Nephron progenitor cell (in vitro differentiated cells): ENCODE data around the gene GPHN.

Experiments
- DNase-seq: peaks from one replicate; pipeline ENCODE4 v3.0.0; 2021
- H3K27ac Mint-ChIP-seq: 2 replicates; pipeline ENCODE4 v1.8.0; 2021; ENCODE audit warnings: mild to moderate bottlenecking, moderate library complexity, mixed read lengths
- H3K27me3 Mint-ChIP-seq: 2 replicates; pipeline ENCODE4 v1.8.0; 2021; ENCODE audit warnings: mild to moderate bottlenecking, low read depth, mixed read lengths; ENCODE audit not compliant: poor library complexity
- H3K36me3 Mint-ChIP-seq: 2 replicates; pipeline ENCODE4 v1.8.0; 2021; ENCODE audit warnings: low read depth, mixed read lengths
- H3K4me1 Mint-ChIP-seq: 2 replicates; pipeline ENCODE4 v1.8.0; 2021; ENCODE audit warnings: mixed read lengths
- H3K4me3 Mint-ChIP-seq: 2 replicates; pipeline ENCODE4 v1.8.0; 2021; ENCODE audit warnings: mild to moderate bottlenecking, moderate library complexity, mixed read lengths
- H3K9me3 Mint-ChIP-seq: 2 replicates; pipeline ENCODE4 v1.8.0; 2021; ENCODE audit warnings: mild to moderate bottlenecking, moderate library complexity, mixed read lengths
- TF ChIP-seq, protein P1 (sequence below): fragments of 200-600 bp; sonication (generic); IDR thresholded peaks from 2 replicates; pipeline ENCODE4 v1.5.0; 2021; ENCODE audit warnings: antibody characterized with exemption

GPHN gene

DNA sequence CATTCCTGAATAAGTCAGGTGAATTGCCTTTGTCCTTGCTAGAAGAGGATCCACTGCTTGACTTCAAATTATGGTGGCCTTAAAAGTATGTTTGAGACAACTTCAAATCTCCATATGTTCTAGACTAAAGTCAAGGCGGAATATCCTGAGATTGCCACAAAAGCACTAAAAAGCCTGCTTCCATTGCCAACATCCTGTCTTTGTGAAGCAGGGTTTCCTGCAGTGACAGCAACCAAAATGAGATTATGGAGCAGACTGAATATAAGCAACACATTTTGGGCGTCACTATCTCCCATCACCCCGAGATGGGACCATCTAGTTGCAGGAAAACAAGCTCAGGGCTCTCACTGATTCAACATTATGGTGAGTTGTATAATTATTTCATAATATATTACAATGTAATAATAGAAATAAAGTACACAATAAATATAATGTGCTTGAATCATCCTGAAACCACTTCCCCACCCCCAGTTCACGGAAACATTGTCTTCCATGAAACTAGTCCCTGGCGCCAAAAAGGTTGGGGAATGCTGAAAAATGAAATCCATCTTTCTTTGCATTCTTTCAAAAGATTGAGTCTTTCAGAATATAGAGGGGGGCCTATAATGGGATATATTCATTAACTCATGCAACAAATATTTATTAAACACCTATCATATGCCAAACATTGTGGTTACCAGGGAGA, 143.7 kb downstream of the GPHN start:
- Mint-ChIP-seq H3K27me3 (no peaks in the 10 kb centered on the region), H3K27ac (no peak overlapping the region), H3K4me3 (no peak overlapping the region), H3K36me3 (peaks cover 13% of the 10 kb centered on the region), H3K9me3 (peaks cover 22% of the 10 kb centered on the region), H3K4me1 (no peaks in the 10 kb centered on the region)
- no peak for DNase-seq
- TF ChIP-seq, protein P1, sequence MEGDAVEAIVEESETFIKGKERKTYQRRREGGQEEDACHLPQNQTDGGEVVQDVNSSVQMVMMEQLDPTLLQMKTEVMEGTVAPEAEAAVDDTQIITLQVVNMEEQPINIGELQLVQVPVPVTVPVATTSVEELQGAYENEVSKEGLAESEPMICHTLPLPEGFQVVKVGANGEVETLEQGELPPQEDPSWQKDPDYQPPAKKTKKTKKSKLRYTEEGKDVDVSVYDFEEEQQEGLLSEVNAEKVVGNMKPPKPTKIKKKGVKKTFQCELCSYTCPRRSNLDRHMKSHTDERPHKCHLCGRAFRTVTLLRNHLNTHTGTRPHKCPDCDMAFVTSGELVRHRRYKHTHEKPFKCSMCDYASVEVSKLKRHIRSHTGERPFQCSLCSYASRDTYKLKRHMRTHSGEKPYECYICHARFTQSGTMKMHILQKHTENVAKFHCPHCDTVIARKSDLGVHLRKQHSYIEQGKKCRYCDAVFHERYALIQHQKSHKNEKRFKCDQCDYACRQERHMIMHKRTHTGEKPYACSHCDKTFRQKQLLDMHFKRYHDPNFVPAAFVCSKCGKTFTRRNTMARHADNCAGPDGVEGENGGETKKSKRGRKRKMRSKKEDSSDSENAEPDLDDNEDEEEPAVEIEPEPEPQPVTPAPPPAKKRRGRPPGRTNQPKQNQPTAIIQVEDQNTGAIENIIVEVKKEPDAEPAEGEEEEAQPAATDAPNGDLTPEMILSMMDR: no peak

DNA sequence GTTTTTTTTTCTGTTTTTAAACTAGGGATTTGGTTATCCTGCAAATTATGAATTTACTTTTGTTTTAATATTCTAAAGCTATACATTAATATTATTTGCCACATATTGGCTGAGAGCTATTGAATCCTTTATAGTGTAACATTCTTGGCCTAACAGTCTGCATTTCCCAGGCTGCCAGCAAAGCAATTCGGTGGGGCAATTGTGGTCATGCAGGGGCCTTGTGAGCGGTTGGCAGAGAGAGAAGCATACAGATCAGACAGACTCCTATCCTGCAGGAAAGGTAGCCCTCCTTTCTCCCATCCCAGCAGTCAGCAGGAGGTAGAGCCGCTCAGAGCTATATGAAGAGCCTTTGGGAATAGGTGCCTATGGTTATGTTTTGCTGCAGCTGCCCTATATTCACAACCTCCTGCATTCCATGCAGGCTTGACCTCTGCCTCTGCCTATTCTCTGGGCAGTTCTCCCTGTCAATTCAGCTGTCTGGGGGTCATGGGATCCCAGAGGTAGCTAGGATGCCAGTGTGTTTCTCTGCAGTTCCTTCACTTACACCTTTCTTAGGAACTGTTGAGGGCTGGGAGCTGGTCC, 144.7 kb downstream of the GPHN start:
- Mint-ChIP-seq H3K9me3 (peaks cover 30% of the 10 kb centered on the region), H3K4me3 (no peak overlapping the region)
- peak; percentile 5 for DNase-seq

DNA sequence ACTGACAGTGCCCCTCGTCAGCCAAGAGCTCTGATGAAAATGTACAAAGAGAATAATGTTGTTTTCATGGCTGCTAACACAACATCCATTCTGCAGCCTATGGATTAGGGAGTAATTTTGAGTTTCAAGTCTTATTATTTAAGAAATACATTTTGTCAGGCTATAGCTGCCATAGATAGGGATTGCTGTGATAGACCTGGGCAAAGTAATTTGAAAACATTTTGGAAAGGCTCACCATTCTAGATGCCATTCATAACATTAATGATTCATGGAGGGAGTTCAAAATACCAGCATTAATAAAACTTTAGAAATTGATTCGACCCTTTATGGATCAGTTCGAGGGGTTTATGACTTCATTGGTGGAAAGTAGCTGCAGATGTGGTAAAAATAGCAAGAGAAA, 149.8 kb downstream of the GPHN start:
- Mint-ChIP-seq H3K27ac (no peak overlapping the region), H3K4me1 (no peaks in the 10 kb centered on the region), H3K4me3 (no peak overlapping the region), H3K36me3 (peaks cover 49% of the 10 kb centered on the region), H3K9me3 (peaks cover 75% of the 10 kb centered on the region), H3K27me3 (peaks cover 3% of the 10 kb centered on the region)
- DNase-seq: no peak
- TF ChIP-seq, protein P1: no peak

More for the DNA sequence above, 144.7 kb downstream of the GPHN start:
- H3K4me1 Mint-ChIP-seq: no peaks in the 10 kb centered on the region
- H3K36me3 Mint-ChIP-seq: peaks cover 17% of the 10 kb centered on the region
- TF ChIP-seq, protein P1: no peak
- H3K27me3 Mint-ChIP-seq: no peaks in the 10 kb centered on the region
- H3K27ac Mint-ChIP-seq: peak overlapping the region; percentile 95

DNA sequence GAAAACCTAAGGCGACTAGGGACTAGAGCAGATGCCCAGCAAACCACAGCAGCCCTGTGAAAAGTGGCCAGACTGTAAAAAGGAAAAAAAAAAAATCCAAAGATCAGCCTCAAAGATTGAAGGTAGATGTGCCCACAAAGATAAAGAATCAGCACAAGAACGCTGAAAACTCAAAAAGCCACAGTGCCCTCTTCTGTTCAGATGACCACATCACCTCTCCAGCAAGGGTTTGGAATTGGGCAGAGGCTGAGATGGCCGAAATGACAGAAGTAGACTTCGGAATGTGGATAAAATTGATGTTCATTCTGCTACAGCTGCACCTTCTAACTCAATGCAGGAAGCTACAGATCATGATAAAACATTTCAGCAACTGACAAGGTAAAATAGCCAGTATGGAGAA, 154.4 kb downstream of the GPHN start:
- no peak for DNase-seq
- no peak overlapping the region for H3K4me3 Mint-ChIP-seq
- TF ChIP-seq, protein P1: peak; percentile 26
- no peak overlapping the region for H3K27ac Mint-ChIP-seq
- no peaks in the 10 kb centered on the region for H3K4me1 Mint-ChIP-seq
- H3K36me3 Mint-ChIP-seq: peaks cover 49% of the 10 kb centered on the region
- peaks cover 7% of the 10 kb centered on the region for H3K27me3 Mint-ChIP-seq
- H3K9me3 Mint-ChIP-seq: peaks cover 85% of the 10 kb centered on the region

DNA sequence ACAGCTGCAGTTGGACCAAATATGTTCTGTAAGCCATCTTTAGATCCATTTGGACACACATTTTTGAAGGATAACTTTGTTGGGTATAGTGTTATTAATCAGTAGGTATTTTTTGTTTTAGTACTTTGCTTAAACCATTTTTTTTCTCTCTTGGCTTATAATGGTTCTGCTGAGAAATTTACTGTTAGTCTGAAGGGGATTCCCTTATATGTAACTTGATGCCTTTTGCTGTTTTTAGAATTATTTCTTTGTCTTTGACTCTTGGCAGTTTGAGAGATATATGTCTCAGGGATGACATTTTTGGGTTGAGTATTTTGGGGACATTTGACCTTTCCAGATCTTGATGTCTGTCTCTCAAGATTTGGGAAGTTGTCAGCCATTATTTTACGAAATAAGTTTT, 169.8 kb downstream of the GPHN start:
- H3K27ac Mint-ChIP-seq: no peak overlapping the region
- peaks cover 69% of the 10 kb centered on the region for H3K36me3 Mint-ChIP-seq
- peaks cover 74% of the 10 kb centered on the region for H3K9me3 Mint-ChIP-seq
- H3K4me3 Mint-ChIP-seq: no peak overlapping the region
- DNase-seq: no peak
- H3K4me1 Mint-ChIP-seq: no peaks in the 10 kb centered on the region
- TF ChIP-seq, protein P1: no peak
- no peaks in the 10 kb centered on the region for H3K27me3 Mint-ChIP-seq

DNA sequence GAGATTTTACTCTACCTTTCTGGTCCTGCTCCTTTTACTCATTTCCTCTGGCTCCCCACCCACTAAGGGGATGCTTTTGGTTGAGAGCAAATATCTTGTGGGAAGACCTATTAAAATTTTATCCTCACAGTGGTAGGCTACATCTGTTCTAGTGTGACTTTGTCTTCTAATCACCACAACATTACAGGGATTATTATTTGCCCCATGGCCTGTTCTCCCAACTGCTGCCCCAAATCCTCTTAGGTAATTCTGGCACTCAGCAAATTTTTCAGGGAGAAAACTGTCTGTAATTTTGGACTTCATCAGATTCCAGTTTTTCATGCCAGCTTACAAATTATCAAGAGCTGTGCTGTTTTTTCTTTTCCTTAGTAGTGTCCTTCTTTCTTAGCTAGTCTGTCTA, 172.3 kb downstream of the GPHN start:
- no peak for DNase-seq
- no peak overlapping the region for H3K27ac Mint-ChIP-seq
- no peaks in the 10 kb centered on the region for H3K4me1 Mint-ChIP-seq
- no peaks in the 10 kb centered on the region for H3K27me3 Mint-ChIP-seq
- TF ChIP-seq, protein P1: no peak
- H3K9me3 Mint-ChIP-seq: peaks cover 73% of the 10 kb centered on the region
- H3K4me3 Mint-ChIP-seq: no peak overlapping the region
- peaks cover 76% of the 10 kb centered on the region for H3K36me3 Mint-ChIP-seq
